Stimulated activated CD8-positive, alpha-beta memory T cell treated with anti-CD3 and anti-CD28 coated beads, Interleukin-15, amount 100 ng/mL, for 48 hours (primary cell): ENCODE results near the gene FAM53B.

Experiments used
- DNase-seq, 2 donors: peaks; one replicate each; pipeline ENCODE4 v3.0.0-alpha.2; 2020; ENCODE audit warnings: low read depth in 2 of 2

Gene FAM53B

DNA sequence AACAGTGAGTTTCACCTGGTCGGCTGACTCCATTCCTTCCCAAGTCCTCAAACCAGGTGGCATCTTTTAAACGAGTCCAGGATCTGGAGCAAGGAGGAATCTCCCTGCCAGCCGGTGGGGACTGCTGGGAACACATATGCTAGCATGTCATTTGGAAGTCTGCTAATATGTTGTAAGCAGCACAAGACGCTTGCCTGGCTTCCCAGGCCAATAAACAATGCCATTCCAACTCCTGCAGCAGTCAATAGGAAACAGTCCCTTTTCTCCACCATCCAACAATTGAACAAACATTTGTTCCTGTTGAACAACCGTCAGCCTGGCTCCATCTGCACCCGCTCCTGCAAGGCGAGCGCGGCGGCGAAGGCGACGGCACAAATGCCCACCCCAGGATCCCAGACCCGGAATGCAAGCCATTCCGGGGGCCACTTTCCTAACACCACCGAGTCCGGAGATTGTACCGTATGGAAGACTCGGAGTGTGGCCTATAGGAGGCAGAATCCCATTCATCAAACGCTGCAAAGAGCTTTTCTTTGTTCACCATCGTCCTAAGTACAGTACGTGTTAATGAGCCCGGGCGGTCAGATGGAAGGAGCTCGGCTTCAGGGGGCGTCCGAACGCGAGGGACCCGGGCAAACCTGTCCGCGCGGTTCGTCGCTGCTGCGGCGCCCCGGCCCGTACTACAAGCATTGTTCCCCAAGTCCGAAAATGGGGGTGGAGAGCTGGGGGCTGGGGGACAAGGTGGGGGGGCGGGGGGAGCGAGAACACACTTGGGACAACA is 1.6 kb downstream of the FAM53B start:
- DNase-seq, result no peak

DNA sequence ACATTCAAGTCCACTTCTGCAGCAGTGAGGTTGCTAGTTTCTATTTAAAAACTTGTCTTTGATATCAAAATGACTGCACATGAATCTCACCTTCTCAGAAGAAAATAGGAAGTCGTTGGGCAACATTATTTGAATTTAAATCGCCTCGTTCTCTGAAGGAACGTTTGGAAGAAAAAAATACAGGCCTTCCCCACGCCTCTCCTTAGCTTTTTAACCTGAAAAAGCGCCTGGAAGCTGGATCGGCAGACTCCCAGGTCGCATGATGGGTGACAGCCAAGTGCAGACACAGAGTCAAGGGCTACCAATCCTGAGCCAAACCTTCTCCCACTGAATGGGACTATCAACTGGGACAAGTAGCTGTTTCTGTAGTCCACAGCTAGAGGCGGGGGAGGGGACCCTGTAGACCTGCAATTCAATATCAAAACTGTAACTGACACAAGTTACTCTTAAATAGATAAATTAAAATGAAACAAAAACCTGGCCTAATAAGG is 2.2 kb downstream of the FAM53B start:
- DNase-seq, result no peak

GRCh38 chr10:124741281-124741921 is 2.8 kb downstream of the FAM53B start:
- DNase-seq, result peak in 1 of 2 donors; percentile 48

DNA sequence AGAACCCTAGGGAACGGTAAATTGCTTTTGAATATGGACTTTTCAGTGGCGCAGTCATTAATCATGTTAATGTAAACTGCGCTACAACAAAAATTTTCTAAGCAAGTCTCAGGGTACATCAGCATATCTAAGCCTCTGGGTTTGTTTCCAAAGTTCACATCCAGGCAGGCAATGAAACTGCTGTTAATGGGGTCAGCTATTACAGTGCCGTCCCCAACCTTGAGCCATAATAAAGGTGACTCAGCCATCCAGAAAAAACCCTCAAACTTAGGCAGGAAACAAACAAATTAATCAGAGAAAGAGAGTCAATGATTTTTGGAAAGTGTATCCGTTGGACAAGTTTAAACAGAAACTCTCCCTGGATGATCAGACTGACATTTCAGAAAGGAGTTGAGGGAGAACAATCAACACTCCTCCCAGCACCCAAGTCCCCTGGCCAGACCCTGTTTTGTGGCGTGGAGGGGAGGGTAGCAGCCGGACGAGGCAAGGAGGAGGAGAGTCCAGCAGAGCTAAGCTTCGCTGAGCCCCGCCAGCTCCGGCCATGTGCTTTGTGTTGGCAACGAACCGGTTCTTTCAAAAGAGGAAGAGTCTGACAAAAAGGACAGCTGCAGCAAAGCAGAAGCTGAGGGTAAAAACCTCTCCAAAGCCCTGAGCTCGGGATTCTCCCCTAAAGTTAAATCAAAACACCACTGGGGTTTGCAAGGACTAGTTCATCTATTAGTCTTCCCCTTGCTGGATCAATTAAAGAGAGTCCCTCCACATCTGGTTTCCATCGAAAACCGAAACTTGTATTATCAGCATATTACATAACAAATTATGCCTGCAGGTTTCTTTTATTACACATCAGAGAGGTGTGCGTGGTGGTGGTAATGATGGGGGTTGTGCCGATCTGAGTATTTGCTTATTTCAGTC is 3.6 kb downstream of the FAM53B start:
- DNase-seq, result no peak

DNA sequence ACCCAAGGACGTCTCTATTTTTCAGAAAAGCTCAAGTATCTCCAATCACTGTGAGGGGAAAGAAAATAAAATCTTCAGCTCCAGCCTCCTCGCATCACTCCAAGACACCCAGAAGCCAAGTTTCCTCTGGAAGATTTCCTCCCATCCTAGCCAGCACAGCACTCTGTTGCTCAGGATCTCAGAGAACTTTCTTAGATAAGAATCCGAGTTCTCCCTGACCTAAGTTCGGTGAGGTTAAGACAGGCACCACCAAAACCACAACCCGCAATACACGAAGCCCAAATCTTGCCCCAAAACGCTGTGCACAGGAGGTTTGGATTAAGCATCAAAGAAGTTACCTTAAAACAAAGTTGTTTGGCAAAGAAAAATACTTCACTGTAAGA is 4.2 kb downstream of the FAM53B start:
- no peak for DNase-seq

- DNase-seq, result no peak
These were observed 4.9 kb downstream of the FAM53B start for GRCh38 chr10:124739119-124739921.

- DNase-seq, result no peak
These were observed 5.7 kb downstream of the FAM53B start for GRCh38 chr10:124738441-124738840.

GRCh38 chr10:124737708-124738107 is 6.5 kb downstream of the FAM53B start:
- DNase-seq, result no peak

DNA sequence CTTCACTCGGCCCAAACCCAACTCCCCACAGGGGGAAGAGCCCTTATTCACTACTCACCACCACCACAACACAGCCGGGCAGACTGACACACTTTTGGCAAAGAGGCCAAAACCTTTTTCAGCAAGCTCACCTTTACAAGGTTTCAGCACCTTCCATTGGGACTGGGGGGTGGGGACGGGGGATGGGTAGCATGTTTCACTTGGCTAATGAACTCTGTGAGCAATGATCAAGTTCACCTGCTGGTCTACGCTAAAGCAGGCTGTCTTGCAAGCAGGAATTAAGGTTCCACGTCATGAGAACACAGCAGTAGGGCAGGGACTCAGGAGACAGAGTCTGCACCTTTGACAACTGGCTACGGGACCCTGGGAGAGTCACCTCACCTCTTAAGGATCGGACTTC is 7.0 kb downstream of the FAM53B start:
- DNase-seq, result no peak

- no peak for DNase-seq
These were observed 7.6 kb downstream of the FAM53B start for GRCh38 chr10:124736491-124737136.

DNA sequence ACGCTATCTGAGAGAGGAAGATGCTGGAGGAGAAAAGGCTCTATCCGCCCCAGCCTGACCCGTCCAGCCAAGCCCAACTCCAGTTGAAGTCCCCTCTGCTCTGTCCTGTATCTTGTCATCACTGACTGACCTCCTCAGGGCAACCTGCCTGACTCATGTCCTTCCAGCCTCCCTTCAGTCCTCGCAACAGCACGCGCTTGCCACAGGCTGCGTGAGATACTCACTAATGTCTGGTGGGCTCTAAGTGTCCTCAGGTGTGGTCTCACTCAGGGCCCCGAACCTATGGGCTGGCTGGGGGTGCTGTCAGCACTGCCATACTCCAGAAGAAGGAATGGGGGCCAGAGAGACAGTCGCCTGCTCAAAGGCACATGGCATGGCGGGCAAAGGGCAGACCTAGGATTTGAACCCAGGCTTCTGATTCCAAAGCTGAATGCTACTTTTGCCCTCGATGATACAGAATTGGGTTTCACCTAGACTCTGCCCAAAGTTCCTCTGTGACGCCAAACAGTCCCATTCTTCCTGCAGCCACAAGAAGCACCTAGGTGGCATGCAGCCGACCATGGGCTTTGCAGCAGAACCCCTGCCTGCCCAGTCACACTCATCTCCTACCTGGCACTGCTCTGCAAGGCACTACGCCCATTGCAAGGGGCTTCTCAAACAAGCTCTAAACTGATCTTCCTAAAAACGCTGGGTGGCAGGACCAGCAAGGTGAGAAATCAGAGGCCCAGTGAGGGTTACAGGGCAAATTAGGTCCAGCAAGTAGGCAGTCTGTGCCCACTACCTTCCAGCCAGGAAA is 8.5 kb downstream of the FAM53B start:
- no peak for DNase-seq

DNA sequence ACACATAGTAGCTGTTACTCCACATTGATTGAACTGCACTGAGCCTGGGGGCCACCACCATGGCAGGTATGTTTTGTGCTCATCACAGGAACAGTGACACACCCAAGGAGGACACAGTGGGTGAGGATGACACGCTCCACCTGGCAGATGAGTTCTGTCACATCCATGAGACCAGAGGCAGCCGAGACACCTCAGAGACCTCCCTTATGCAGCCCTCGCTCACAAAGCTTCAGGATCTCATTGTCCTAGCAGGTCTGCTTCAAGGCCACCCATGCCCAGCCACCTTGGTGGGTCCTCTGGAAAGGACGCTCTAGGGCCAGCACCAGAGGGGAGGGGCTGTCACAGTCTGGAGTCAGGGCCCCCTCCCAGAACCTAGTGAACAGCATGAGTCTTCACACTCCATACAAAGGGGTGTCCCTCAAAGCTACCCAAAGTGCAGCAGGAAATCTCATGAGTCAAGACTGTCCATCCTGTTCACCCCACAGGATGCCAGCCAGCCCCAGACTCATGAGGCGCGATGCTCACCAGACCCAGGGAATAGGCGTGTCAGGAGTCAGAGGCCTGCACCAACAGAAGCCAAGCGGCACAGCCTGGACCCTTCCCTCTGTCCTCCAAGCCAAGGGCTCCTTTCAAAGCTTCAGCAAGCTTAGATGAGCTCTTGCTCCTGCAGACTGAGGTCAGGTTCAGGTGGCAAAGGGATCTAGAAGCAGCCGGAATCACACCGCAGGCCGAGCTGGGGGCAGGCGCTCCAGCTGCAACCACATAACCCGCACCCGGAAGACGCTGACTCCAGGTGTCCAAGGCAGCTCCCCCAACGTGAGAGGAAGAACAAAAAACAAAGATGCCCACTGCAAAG is 9.6 kb downstream of the FAM53B start:
- DNase-seq, result peak in 1 of 2 donors; percentile 28

DNA sequence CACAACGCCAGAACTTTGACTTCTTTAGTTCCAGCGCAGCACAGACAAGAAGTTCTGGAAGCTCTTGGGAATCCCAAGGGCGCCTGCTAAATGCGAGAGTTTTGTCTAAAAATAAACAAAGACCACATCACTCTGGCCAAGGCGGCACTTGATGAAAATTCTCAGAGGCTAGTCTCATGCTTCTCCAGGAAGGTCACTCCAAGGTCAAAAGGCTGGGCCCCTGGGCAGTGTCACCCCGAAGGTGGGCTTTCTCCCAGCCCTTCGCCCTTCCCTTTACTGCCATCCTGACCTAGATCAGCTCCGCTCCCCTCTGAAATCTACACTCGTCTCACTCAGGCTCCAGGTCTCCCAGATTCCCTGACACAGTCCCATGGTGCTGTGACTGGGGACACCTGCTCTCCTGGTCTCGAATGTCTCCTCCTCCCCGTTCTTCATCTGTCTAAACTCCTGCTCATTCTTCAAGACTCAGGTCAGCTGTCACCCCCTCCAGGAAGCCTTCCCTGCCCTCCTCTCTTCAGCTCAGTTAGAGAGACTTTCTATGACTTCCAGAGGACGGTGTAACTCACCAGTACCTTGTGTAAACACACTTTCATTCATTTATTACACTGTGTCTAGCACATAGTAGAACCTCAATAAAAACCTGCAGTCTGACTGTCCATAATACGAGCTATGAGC is 10.5 kb downstream of the FAM53B start:
- no peak for DNase-seq

GRCh38 chr10:124732931-124733570 is 11.1 kb downstream of the FAM53B start:
- DNase-seq, result peak in 1 of 2 donors; percentile 74

DNA sequence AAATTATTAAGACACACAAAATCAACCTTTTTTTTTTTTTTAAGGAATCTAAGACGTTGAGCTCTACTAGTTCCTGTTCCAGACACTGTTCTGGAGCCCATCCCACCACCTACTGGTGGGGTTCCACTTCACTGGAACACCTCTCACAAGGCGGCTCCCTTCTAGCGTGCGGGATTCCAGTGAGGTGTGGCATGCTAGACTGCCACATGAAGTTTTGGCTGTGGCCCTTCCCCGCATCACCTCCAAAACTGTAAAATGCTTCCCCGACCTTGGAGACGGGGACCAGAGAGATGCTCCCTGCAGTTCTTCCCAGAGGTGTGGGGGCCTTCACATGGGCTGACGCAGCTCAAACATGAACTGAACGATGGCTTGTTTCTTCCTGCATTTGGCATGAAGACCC is 12.6 kb downstream of the FAM53B start:
- DNase-seq, result no peak

- no peak for DNase-seq
These were observed 13.4 kb downstream of the FAM53B start for GRCh38 chr10:124730790-124731189.

DNA sequence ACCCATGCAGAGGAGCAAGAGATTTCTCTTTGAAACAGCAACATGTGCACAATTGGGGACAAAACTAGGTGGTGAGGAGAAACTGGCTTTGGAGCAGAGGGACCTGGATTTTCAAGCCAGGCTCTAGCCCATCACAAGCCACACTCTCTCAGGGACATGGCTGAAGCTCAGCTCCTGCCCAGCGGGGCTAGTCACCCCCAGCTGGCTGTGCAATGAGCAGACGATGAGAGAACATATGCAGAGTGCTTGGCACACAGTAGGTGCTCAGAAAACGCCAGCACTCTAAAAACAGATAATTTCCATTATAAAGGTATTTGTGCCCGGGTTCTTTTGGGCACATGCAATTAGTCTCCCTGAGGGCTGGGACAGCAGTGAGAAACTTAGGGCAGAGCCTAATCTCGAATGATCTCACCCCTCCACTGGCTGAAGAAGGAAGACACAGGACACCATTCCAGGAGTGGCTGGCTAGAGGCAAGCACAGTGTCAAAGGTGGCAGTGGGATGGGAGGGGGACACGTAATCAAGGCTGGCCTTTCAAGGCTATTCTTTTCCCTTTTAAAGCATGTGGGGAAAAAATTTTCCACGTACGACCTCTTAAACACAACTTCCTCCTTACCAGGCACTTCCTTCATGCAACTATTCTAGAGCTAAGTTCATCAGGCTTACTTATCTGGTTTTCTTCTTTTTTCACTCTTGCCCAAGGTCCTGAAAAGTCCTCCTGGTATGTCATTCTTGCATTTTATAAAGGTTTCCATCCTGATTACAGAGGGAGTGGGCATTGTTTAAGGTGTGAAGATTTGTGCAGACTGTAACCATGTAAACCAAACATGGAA is 15.1 kb downstream of the FAM53B start:
- no peak for DNase-seq
